CD14-positive monocyte (primary cell): ENCODE results near the gene ANKRD28. TPM values are rescaled to one million over a fixed set of nuclear protein-coding genes. Genes with fewer than 3 reads are reported as not detected.

Source experiments
- DNase-seq, 3 donors: peaks; one replicate each; pipeline ENCODE4 v3.0.0-alpha.2; 2011 to 2022
- H2AFZ ChIP-seq: 2 replicates; pipeline ENCODE4 v1.6.0; 2012; ENCODE audit warnings: mild to moderate bottlenecking, low read depth, low read length, inconsistent platforms; ENCODE audit not compliant: insufficient read depth, poor library complexity, severe bottlenecking
- H3K27ac ChIP-seq, 2 donors: 1 replicate in 1 of 2; 2 replicates in 1 of 2; pipeline ENCODE4 v1.5.1; 2012 to 2013; ENCODE audit warnings: low read length in 2 of 2, control low read depth in 1 of 2, inconsistent platforms in 1 of 2, low read depth in 1 of 2, mild to moderate bottlenecking in 1 of 2
- H3K27me3 ChIP-seq, 2 donors: one replicate each; pipeline versions ENCODE4 v1.6.0 to v1.6.1; 2011 to 2013; ENCODE audit warnings: low read length in 2 of 2; ENCODE audit not compliant: control insufficient read depth in 2 of 2, insufficient read depth in 2 of 2
- H3K36me3 ChIP-seq, 2 donors: replicated peaks in 1 of 2; 1 replicate in 1 of 2; 2 replicates in 1 of 2; pipeline versions ENCODE4 v1.5.1 to v1.6.1; 2012 to 2013; ENCODE audit warnings: low read length in 2 of 2, control low read depth in 1 of 2, inconsistent platforms in 1 of 2, mild to moderate bottlenecking in 1 of 2; ENCODE audit not compliant: insufficient read depth in 2 of 2, control insufficient read depth in 1 of 2
- H3K4me1 ChIP-seq, 2 donors: 1 replicate in 1 of 2; 2 replicates in 1 of 2; pipeline versions ENCODE4 v1.5.1 to v1.6.1; 2012 to 2013; ENCODE audit warnings: low read length in 2 of 2, control low read depth in 1 of 2, inconsistent platforms in 1 of 2, mild to moderate bottlenecking in 1 of 2, moderate library complexity in 1 of 2; ENCODE audit not compliant: insufficient read depth in 2 of 2, control insufficient read depth in 1 of 2
- H3K4me2 ChIP-seq: replicated peaks from 2 replicates; pipeline ENCODE3; 2012; ENCODE audit warnings: low read length, moderate library complexity, mild to moderate bottlenecking; ENCODE audit not compliant: poor library complexity, severe bottlenecking; ENCODE audit errors: extremely low read depth
- H3K4me3 ChIP-seq, 3 experiments: fragments of 200-600 bp in 1 of 3; sonication (generic) in 1 of 3; replicated peaks in 1 of 3; 1 replicate in 2 of 3; 2 replicates in 1 of 3; pipeline ENCODE4 v1.5.1; 2011 to 2013; ENCODE audit warnings: low read length in 3 of 3, mild to moderate bottlenecking in 3 of 3, control low read depth in 2 of 3, low read depth in 2 of 3, inconsistent platforms in 1 of 3, moderate library complexity in 1 of 3
- H3K79me2 ChIP-seq: 2 replicates; pipeline ENCODE4 v1.6.0; 2012; ENCODE audit warnings: mild to moderate bottlenecking, control low read depth, inconsistent platforms, low read length, moderate library complexity; ENCODE audit not compliant: insufficient read depth
- H3K9ac ChIP-seq: 2 replicates; pipeline ENCODE4 v1.6.0; 2017; ENCODE audit warnings: low read length, mild to moderate bottlenecking; ENCODE audit not compliant: insufficient read depth, poor library complexity, severe bottlenecking
- H3K9me3 ChIP-seq, 2 donors: replicated peaks in 1 of 2; 1 replicate in 1 of 2; 2 replicates in 1 of 2; pipeline versions ENCODE4 v1.5.1 to v1.6.1; 2012 to 2013; ENCODE audit warnings: low read length in 2 of 2, control low read depth in 1 of 2; ENCODE audit not compliant: control insufficient read depth in 1 of 2, insufficient read depth in 1 of 2
- H4K20me1 ChIP-seq: 2 replicates; pipeline ENCODE4 v1.6.0; 2012; ENCODE audit warnings: mild to moderate bottlenecking, low read length, control low read depth, moderate library complexity; ENCODE audit not compliant: insufficient read depth
- H3K27ac Mint-ChIP-seq, 7 donors: one replicate each; pipeline ENCODE4 v1.8.0; 2020; ENCODE audit warnings: mild to moderate bottlenecking in 7 of 7, mixed read lengths in 7 of 7, moderate library complexity in 6 of 7, inconsistent platforms in 2 of 7
- H3K27me3 Mint-ChIP-seq, 3 donors: one replicate each; pipeline ENCODE4 v1.8.0; 2021 to 2022; ENCODE audit warnings: low read depth in 3 of 3, mild to moderate bottlenecking in 3 of 3, mixed read lengths in 3 of 3, moderate library complexity in 3 of 3, inconsistent platforms in 1 of 3
- H3K36me3 Mint-ChIP-seq, 2 donors: one replicate each; pipeline ENCODE4 v1.8.0; 2020; ENCODE audit warnings: mixed read lengths in 2 of 2, inconsistent platforms in 1 of 2, mild to moderate bottlenecking in 1 of 2
- H3K4me1 Mint-ChIP-seq: one replicate; pipeline ENCODE4 v1.8.0; 2020; ENCODE audit warnings: mild to moderate bottlenecking, mixed read lengths
- H3K4me3 Mint-ChIP-seq, 2 donors: one replicate each; pipeline ENCODE4 v1.8.0; 2020; ENCODE audit warnings: mild to moderate bottlenecking in 2 of 2, mixed read lengths in 2 of 2, moderate library complexity in 1 of 2
- H3K9me3 Mint-ChIP-seq, 7 donors: one replicate each; pipeline ENCODE4 v1.8.0; 2020 to 2022; ENCODE audit warnings: mixed read lengths in 7 of 7, mild to moderate bottlenecking in 6 of 7, moderate library complexity in 6 of 7, inconsistent platforms in 2 of 7
- CTCF ChIP-seq: fragments of 200-600 bp; IDR thresholded peaks from one replicate; pipeline ENCODE4 v1.8.0; 2022; ENCODE audit warnings: antibody characterized with exemption, mild to moderate bottlenecking
- WGBS: methylation state at CpG from one replicate; pipeline ENCODE4 v1.1.5; 2013; ENCODE audit warnings: missing lambda C conversion rate; ENCODE audit not compliant: insufficient coverage; 5-methylcytosine and 5-hydroxymethylcytosine counted together
- intact Hi-C, 2 donors: fragments of 100-400 bp; cut with micrococcal nuclease; formaldehyde crosslinking; loops; one replicate each; pipeline versions ENCODE4 v1.15.0 to v1.15.1; 2023
- polyA plus RNA-seq, 3 donors: library from polyadenylated mRNA; depleted of rRNA in 1 of 3; unstranded in 2 of 3; stranded (reverse) in 1 of 3; fragments of 300-500 nt in 2 of 3; fragments of >200 nt in 1 of 3; fragmentation: Illumina TruSeq in 2 of 3; gene quantifications; 1 replicate in 2 of 3; 2 replicates in 1 of 3; pipeline ENCODE4 v1.2.3, GENCODE V29; 2012 to 2021

Gene ANKRD28
- polyA plus RNA-seq, 3 donors = 5.9 to 11.5 (median 7.9) TPM

GRCh38 chr3:15654891-15655290 is 142.9 kb downstream of the ANKRD28 start:
- no peak overlapping the region for H3K27ac ChIP-seq
- H4K20me1 ChIP-seq = no peaks in the 10 kb centered on the region
- TF ChIP-seq CTCF = no peak
- no peak for DNase-seq
- no peak overlapping the region for H3K4me3 Mint-ChIP-seq
- no peaks in the 10 kb centered on the region for H3K4me1 Mint-ChIP-seq
- H3K4me1 ChIP-seq = no peaks in the 10 kb centered on the region
- no peaks in the 10 kb centered on the region for H3K36me3 ChIP-seq
- no peaks in the 10 kb centered on the region for H3K27me3 ChIP-seq
- peaks cover 2 to 11% of the 10 kb centered on the region in 2 donors for H3K36me3 Mint-ChIP-seq
- H2AFZ ChIP-seq = no peak overlapping the region
- peaks cover 27% of the 10 kb centered on the region in 2 donors for H3K9me3 ChIP-seq
- H3K4me3 ChIP-seq = no peak overlapping the region
- no peak overlapping the region for H3K27ac Mint-ChIP-seq
- intact Hi-C loops = no loop called here
- H3K9me3 Mint-ChIP-seq = peaks cover 14 to 43% (median 36%) of the 10 kb centered on the region in 7 donors
- WGBS = 100% methylated on average over 3 of the region's 9 CpGs
- H3K79me2 ChIP-seq = no peaks in the 10 kb centered on the region
- peaks cover 18 to 36% (median 26%) of the 10 kb centered on the region in 3 donors for H3K27me3 Mint-ChIP-seq
- no peak overlapping the region for H3K4me2 ChIP-seq
- H3K9ac ChIP-seq = no peak overlapping the region

- Histone ChIP-seq H3K9ac (no peak overlapping the region), H3K4me3 (no peak overlapping the region), H3K36me3 (no peaks in the 10 kb centered on the region), H3K4me1 (no peaks in the 10 kb centered on the region), H3K27ac (no peak overlapping the region), H3K27me3 (peaks cover 2 to 4% of the 10 kb centered on the region in 2 donors), H2AFZ (no peak overlapping the region), H3K9me3 (peaks cover 27% of the 10 kb centered on the region in 2 donors), H3K79me2 (no peaks in the 10 kb centered on the region), H3K4me2 (no peak overlapping the region), H4K20me1 (no peaks in the 10 kb centered on the region)
- H3K36me3 Mint-ChIP-seq = peaks cover 5 to 15% of the 10 kb centered on the region in 2 donors
- H3K4me3 Mint-ChIP-seq = no peak overlapping the region
- no peak for DNase-seq
- H3K27me3 Mint-ChIP-seq = peaks cover 26 to 40% (median 33%) of the 10 kb centered on the region in 3 donors
- intact Hi-C loops = no loop called here
- TF ChIP-seq CTCF = no peak
- peaks cover 14 to 46% (median 36%) of the 10 kb centered on the region in 7 donors for H3K9me3 Mint-ChIP-seq
- no peaks in the 10 kb centered on the region for H3K4me1 Mint-ChIP-seq
- no peak overlapping the region for H3K27ac Mint-ChIP-seq
These were observed 143.7 kb downstream of the ANKRD28 start for GRCh38 chr3:15654127-15654526.
